ENCODE results near the gene ADGRB3.

Gene ADGRB3

GRCh38 chr6:69146385-69146784 is 511.3 kb downstream of the ADGRB3 start:
- no peak for DNase-seq

- DNase-seq = no peak
These were observed 520.4 kb downstream of the ADGRB3 start for GRCh38 chr6:69155467-69155866.

- DNase-seq = no peak
These were observed 527.7 kb downstream of the ADGRB3 start for GRCh38 chr6:69162811-69163210.

GRCh38 chr6:69164564-69165229 is 529.6 kb downstream of the ADGRB3 start:
- DNase-seq = no peak

GRCh38 chr6:69179681-69180080 is 544.6 kb downstream of the ADGRB3 start:
- DNase-seq = no peak

GRCh38 chr6:69180361-69181067 is 545.4 kb downstream of the ADGRB3 start:
- no peak for DNase-seq

GRCh38 chr6:69181964-69182363 is 546.9 kb downstream of the ADGRB3 start:
- DNase-seq = no peak

- no peak for DNase-seq
These were observed 550.2 kb downstream of the ADGRB3 start for GRCh38 chr6:69185276-69185675.

GRCh38 chr6:69202768-69203167 is 567.7 kb downstream of the ADGRB3 start:
- no peak for DNase-seq

GRCh38 chr6:69216127-69216526 is 581.0 kb downstream of the ADGRB3 start:
- no peak for DNase-seq

- DNase-seq = no peak
These were observed 582.3 kb downstream of the ADGRB3 start for GRCh38 chr6:69217343-69217742.

- DNase-seq = no peak
These were observed 585.3 kb downstream of the ADGRB3 start for GRCh38 chr6:69220375-69220774.

- DNase-seq = no peak
These were observed 596.9 kb downstream of the ADGRB3 start for GRCh38 chr6:69232008-69232407.

GRCh38 chr6:69232496-69232895 is 597.4 kb downstream of the ADGRB3 start:
- no peak for DNase-seq

- DNase-seq = no peak
These were observed 597.9 kb downstream of the ADGRB3 start for GRCh38 chr6:69232911-69233448.

- DNase-seq = no peak
These were observed 603.0 kb downstream of the ADGRB3 start for GRCh38 chr6:69238067-69238466.

- DNase-seq = no peak
These were observed 611.9 kb downstream of the ADGRB3 start for GRCh38 chr6:69246983-69247382.

GRCh38 chr6:69261010-69261409 is 625.9 kb downstream of the ADGRB3 start:
- DNase-seq = no peak

GRCh38 chr6:69263297-69263696 is 628.2 kb downstream of the ADGRB3 start:
- DNase-seq = no peak

- DNase-seq = no peak
These were observed 630.0 kb downstream of the ADGRB3 start for GRCh38 chr6:69265090-69265489.

GRCh38 chr6:69265706-69266105 is 630.6 kb downstream of the ADGRB3 start:
- DNase-seq = no peak

- DNase-seq = no peak
These were observed 641.1 kb downstream of the ADGRB3 start for GRCh38 chr6:69276204-69276603.

GRCh38 chr6:69279805-69280204 is 644.7 kb downstream of the ADGRB3 start:
- DNase-seq = no peak

- no peak for DNase-seq
These were observed 645.8 kb downstream of the ADGRB3 start for GRCh38 chr6:69280858-69281257.

Measured in NK-92 treated with Interleukin-12 subunit alpha and Interleukin-12 subunit beta, amount 100 ng/mL, for 24 hours (cell line).